NCI-H1417 (cell line): ENCODE data around the gene RUNX2.

ENCODE experiments used
- DNase-seq, 3 experiments: peaks; one replicate each; lab custom pipeline; 2025; lab: John Stamatoyannopoulos, UW

Gene RUNX2

GRCh38 chr6:45675634-45676033, 347.5 kb downstream of the RUNX2 start:
- no peak for DNase-seq

DNA sequence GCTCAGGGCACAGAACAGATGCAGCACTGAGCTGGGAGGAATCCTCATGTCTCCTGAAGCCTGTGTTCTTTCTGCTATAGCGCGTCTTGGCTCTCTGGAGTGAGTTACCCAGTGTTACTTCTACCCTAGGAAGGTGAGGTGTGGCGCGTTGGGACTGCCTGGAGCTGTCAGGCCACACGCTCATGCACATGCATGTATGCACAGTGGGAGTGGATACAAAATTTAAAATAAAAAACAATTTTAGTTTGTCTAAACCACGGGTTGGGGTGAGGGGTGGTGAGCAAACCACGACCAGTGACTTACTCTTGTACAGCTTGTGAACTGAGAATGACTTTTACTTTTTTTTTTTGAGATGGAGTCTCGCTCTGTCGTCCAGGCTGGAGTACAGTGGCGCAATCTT, 348.2 kb downstream of the RUNX2 start:
- DNase-seq, result no peak

GRCh38 chr6:45677381-45678284, 349.5 kb downstream of the RUNX2 start:
- no peak for DNase-seq

GRCh38 chr6:45678285-45678607, 350.1 kb downstream of the RUNX2 start:
- DNase-seq, result no peak

DNA sequence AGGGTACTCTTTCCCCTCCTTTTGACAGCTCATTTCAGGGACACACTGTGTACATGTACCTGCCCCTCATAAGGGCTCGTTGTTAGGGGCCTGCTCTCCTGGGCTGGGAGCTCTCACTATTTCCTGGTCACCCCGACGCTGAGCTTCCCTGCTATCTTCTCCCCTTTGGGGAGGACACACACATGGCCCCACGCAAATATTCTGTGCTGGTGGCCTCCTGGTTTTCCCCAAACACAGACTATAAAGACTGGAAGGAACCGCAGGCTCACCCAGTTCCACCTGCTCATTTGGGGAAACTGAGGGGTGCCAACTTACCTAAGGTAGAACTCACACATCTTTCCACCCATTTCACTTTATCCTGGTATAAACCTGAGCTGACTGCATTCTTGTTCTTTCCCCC, 351.0 kb downstream of the RUNX2 start:
- no peak for DNase-seq

DNA sequence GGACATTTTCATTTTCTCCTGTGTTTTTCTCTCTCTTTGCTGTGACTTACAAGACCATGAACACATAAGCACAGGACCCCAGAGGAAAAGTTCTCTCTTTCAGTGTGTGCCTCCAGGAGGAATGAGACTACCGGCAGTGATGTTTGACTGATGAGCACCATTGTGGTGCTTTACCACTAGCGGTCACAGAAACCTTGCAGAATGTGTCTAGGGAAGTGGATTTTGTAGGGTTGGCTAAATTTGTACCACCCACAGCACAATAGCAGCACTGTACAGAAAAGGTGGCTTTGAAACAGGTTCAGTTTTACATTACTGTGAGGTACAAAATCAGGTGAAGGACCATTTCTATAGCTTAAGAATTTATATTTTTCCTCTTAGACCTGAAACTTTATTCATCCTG, 351.5 kb downstream of the RUNX2 start:
- no peak for DNase-seq

DNA sequence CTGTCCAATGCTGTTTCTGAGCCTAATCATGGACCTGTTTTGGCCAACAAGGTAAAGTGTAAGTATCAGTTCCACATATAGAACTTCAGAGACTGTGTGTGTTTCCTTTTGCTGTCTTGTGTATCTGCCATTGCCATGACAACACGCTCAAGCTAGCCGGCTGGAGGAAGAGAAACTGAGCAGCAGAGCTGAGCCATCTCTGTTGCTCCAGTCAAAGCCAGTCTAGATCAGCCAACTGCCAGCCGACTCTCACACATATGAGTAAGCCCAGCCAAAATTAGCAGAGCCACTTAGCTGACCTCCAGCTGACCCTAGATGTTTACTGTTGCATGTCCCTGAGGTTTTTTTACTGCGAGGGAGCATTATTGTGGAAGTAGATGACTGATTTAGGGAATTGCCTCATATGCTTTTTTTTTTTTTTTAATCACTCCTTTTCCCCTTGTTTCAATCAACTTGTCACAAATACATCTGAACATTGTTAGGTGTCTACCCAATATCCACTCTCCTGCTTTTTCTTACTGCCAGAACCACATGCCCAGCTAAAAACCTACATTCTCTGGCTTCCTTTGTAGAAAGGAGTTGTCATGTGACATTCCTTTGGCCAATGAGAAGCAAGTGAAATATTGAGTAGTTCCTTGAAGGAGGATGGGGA, 353.9 kb downstream of the RUNX2 start:
- peak in 1 of 3 experiments; percentile 6 for DNase-seq

- DNase-seq, result no peak
These were observed 356.3 kb downstream of the RUNX2 start for GRCh38 chr6:45684476-45684875.

GRCh38 chr6:45685076-45685475, 356.9 kb downstream of the RUNX2 start:
- DNase-seq, result no peak

GRCh38 chr6:45686841-45687569, 358.9 kb downstream of the RUNX2 start:
- no peak for DNase-seq

GRCh38 chr6:45687570-45687969, 359.4 kb downstream of the RUNX2 start:
- DNase-seq, result no peak

DNA sequence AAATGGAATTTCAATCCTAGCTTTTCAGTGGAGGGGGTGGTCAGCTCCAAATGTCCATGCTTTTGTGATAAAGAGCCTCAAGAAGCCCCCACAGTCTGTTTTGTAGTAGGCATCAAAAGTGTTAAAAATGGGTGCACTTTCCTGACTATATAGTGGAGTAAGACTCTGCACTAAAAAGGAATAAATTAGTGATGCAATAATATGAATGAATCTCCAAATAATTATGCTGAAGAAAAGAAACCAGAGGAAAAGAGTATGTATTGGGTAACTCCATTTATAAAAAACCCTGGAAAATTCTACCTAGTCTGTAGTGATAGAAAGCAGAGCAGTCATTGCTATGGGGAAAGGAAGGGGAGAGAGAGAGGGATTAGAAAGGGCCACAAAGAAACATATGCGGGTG, 360.1 kb downstream of the RUNX2 start:
- no peak for DNase-seq

- no peak for DNase-seq
These were observed 361.9 kb downstream of the RUNX2 start for GRCh38 chr6:45689926-45690615.

DNA sequence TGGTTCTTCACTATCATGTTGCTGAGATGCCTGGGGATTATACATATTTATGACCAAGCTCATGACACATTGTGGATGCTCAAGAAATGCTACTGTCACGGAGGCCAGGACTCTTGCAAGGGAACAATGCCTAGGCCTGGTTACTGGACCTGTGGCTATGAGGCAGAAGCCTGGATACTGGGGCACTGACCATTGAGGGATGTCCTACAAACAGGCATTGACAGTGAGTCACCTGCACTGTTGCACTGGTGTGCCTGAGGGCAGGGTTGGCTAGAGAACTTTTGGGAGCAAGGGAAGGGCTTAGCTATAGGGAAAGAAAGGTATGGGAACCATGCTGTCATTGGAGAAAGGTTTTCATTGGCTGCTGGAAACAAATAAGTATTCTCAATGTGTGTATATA, 362.7 kb downstream of the RUNX2 start:
- no peak for DNase-seq

DNA sequence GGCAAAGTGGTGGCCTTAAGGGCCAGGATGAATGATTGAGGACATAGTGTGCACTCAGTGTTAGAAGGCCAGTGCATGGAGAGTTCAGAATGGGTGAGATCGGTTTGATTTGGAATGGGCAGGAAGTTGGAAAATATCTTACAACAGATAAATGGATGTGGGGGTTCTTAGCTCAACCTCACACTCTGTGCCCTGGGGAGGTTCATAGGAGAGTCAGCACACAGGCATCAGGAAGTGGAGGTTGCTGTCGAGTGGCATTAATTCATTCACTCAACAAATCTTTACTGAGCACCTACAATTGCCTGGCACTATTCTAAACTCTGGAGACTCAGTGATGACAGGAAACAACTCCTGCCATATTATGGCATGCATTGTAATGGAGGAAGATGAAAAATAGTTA, 363.3 kb downstream of the RUNX2 start:
- no peak for DNase-seq

GRCh38 chr6:45692021-45692420, 363.9 kb downstream of the RUNX2 start:
- no peak for DNase-seq

GRCh38 chr6:45696738-45697137, 368.6 kb downstream of the RUNX2 start:
- DNase-seq, result no peak

DNA sequence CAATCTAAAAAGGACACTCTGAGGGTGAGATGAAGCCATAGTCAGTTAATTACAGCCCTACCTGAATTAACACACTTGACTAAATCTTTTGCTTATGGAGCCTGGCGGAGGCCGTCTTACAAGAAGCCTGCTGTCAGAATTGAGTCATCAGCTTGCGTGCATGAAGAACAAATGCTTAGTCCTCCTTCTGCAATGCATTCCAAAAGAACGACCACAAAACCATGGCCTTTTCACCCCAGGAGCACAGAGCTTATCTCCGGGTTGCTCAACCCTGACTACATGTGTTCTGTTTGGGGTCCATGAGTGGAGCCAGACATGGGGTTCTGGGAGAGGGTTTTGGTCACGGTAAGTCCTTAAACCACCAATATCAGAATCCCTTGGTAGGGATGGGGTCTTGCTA, 369.5 kb downstream of the RUNX2 start:
- DNase-seq, result no peak

GRCh38 chr6:45698046-45698445, 369.9 kb downstream of the RUNX2 start:
- no peak for DNase-seq

GRCh38 chr6:45699663-45700062, 371.5 kb downstream of the RUNX2 start:
- DNase-seq, result no peak

DNA sequence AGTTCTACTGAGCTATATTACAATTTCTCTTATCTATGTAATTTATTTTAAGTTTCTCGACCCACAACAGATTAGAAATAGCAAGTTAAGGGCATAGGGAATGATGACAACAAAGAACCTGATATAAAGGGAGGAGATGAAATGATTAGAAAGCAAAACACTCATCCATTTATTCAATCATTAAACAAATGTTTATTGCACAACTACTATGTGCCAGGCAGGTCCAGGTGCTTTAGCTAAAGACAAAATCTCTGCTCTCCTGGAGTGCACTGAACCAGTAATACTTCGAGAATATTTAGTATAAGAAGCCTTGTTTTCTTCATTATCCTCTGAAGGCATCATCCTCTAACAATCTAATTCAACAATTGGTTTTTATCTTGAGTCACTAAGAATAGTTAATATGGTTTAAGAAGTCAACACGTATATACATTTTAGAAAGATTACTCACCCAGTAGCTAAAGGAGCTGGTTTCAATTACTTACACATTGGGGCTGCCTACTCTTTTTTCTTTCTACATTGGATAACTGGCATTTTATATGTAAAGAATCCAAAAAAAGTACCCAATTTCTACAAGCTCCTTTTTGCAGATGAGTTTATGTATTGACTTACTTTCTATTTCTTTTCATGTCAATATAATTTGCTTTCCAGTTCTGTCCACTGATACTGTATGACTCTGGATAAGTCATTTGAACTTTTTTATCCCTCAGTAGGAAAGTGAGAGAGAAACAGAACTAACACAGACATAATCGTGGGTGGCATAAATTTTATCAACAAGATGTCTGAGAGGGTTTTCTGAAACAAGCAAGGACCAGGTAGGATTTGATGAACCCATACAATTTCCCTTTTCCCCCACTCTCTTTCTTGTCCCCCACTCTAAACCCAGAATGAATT, 375.0 kb downstream of the RUNX2 start:
- DNase-seq, result no peak
